Activated CD8-positive, alpha-beta memory T cell treated with anti-CD3 and anti-CD28 coated beads, Interleukin-2, amount 10 ng/mL, durations not matched to agents 7 days and 5 days (primary cell): ENCODE measurements around the gene CATSPER1. TPM values are rescaled to one million over a fixed set of nuclear protein-coding genes. Genes with fewer than 3 reads are reported as not detected.

ENCODE experiments used
- ATAC-seq: fragments of 150-1000 bp; cut with Tn5 transposase; one replicate; pipeline ENCODE4 v1.10.0; 2021; ENCODE audit warnings: moderate library complexity
- CTCF ChIA-PET: fragments of 350-600 bp; sonication (Branson Sonifier 250); formaldehyde crosslinking; loops from one replicate; lab custom pipeline; 2021; ENCODE audit warnings: antibody characterized with exemption; lab: Charles Lee
- DNase-seq: peaks from one replicate; pipeline ENCODE4 v3.0.0-alpha.2; 2020
- H3K27ac Mint-ChIP-seq: one replicate; pipeline ENCODE4 v1.8.0; 2021; ENCODE audit warnings: mild to moderate bottlenecking, mixed read lengths
- H3K27me3 Mint-ChIP-seq: one replicate; pipeline ENCODE4 v1.8.0; 2021; ENCODE audit warnings: mixed read lengths
- H3K36me3 Mint-ChIP-seq: one replicate; pipeline ENCODE4 v1.8.0; 2021; ENCODE audit warnings: mild to moderate bottlenecking, mixed read lengths
- H3K4me1 Mint-ChIP-seq: one replicate; pipeline ENCODE4 v1.8.0; 2021; ENCODE audit warnings: mixed read lengths
- H3K4me3 Mint-ChIP-seq: one replicate; pipeline ENCODE4 v1.8.0; 2021; ENCODE audit warnings: mild to moderate bottlenecking, moderate library complexity, mixed read lengths
- H3K9me3 Mint-ChIP-seq: one replicate; pipeline ENCODE4 v1.8.0; 2022; ENCODE audit warnings: low read depth, mixed read lengths
- total RNA-seq, 2 experiments: library from RNA; stranded (reverse); gene quantifications; one replicate each; pipeline ENCODE4 v1.2.3, GENCODE V29; 2021

CATSPER1 gene
- under 1 TPM in 1 of 2 experiments, not detected in 1; 0.54 TPM for total RNA-seq

DNA sequence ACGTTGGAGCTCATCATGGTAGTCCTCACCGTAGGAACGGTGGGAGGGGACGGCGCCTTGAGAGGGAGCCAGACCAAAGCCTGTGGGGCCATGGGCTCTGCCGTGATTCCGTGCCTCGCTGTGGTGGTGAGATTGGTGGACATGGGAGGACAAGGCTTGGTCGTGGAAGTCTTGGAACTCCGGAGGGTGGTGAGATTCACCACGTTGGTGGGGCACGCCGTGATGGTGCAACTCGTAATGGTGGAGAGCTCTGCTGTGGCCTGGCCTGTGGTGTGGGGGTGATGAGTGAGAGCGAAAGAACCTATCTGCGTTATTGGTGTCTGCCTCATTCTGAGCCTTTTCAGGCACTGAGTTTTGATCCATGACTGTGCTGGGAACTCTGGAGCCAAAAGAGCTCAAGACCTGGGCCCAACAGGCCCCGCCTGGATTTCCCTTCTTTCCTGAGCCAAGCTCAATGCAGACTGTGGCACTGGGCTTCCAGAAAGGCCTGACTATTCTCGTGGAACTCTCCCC is at the start of gene CATSPER1:
Gene CATSPER1, minus strand, starts transcription at position 463 of the 513 bp plus-strand sequence. Its CDS starts 100 bp downstream, at position 363.
- no peak within 1 kb of the TSS for H3K4me3 Mint-ChIP-seq
- H3K36me3 Mint-ChIP-seq: no peaks in the 10 kb centered on the region
- peaks cover 8% of the 10 kb centered on the region for H3K27me3 Mint-ChIP-seq
- H3K4me1 Mint-ChIP-seq: peaks cover 15% of the 10 kb centered on the region
- ATAC-seq: no peak
- no peak for DNase-seq
- H3K9me3 Mint-ChIP-seq: no peaks in the 10 kb centered on the region
- H3K27ac Mint-ChIP-seq: no peak within 1 kb of the TSS
- CTCF ChIA-PET: interaction anchor here (1.2 to 1.6 kb wide), 2 partner anchors 15 to 24 kb away, joined by 3 to 4 read pairs; partner anchors contain the start of gene BANF1

- H3K4me3 Mint-ChIP-seq: no peak overlapping the region
- peaks cover 36% of the 10 kb centered on the region for H3K36me3 Mint-ChIP-seq
- DNase-seq (no peak), ATAC-seq (no peak)
- CTCF ChIA-PET: interaction anchor here (0.7 to 1.3 kb wide), 4 partner anchors 40 to 144 kb away, joined by 3 to 4 read pairs (median 3); no protein-coding TSS in a partner anchor
- no peak overlapping the region for H3K27ac Mint-ChIP-seq
- H3K9me3 Mint-ChIP-seq: no peaks in the 10 kb centered on the region
- no peaks in the 10 kb centered on the region for H3K27me3 Mint-ChIP-seq
- peaks cover 44% of the 10 kb centered on the region for H3K4me1 Mint-ChIP-seq
Measured at GRCh38 chr11:66075273-66075672, 49.0 kb upstream of the CATSPER1 start.

DNA sequence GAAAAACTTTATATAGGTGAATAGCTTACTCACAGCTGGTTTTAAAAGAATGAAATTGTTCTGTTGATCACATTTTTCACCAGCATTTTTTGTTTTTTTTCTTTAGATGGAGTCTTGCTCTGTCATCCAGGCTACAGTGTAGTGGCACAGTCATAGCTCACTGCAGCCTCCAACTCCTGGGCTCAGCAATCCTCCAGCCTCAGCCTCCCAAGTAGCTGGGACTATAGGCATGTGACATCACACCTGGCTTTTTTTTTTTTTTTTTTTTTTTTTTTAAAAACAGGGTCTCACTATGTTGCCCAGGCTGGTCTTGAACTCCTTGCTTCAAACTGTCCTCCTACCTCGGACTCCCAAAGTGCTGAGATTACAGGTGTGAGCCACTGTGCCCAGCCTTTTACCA is 47.4 kb upstream of the CATSPER1 start:
- CTCF ChIA-PET: interaction anchor here (1.0 to 10.7 kb wide), 2 partner anchors 10 to 61 kb away, joined by 4 to 95 read pairs; no protein-coding TSS in a partner anchor
- no peak overlapping the region for H3K27ac Mint-ChIP-seq
- peaks cover 35% of the 10 kb centered on the region for H3K36me3 Mint-ChIP-seq
- ATAC-seq: no peak
- no peak for DNase-seq
- no peak overlapping the region for H3K4me3 Mint-ChIP-seq
- no peaks in the 10 kb centered on the region for H3K9me3 Mint-ChIP-seq
- no peaks in the 10 kb centered on the region for H3K27me3 Mint-ChIP-seq
- peaks cover 39% of the 10 kb centered on the region for H3K4me1 Mint-ChIP-seq

DNA sequence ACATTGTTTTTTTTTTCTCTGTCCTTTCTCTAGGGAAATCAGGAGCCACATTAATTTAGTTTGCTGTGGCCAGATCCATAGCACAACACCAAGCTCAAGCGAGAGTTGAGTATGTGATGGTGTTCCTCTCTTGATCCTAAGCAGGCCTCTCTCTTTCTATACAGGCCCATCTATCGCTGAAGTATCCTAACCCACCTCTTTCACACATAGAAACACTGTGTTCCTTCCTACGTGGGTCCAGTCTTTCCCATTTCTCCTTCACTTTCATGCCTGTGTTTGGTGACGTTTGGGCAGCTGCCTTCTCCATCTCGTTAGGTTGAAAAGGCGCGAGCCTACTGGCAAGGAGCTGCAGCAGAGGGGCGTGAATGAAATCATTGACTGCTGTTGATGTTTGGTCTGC is 46.2 kb upstream of the CATSPER1 start:
- DNase-seq (no peak), ATAC-seq (no peak)
- Mint-ChIP-seq H3K9me3 (no peaks in the 10 kb centered on the region), H3K4me3 (peak overlapping the region; percentile 91), H3K4me1 (peaks cover 43% of the 10 kb centered on the region), H3K27me3 (no peaks in the 10 kb centered on the region), H3K36me3 (peaks cover 37% of the 10 kb centered on the region), H3K27ac (peak overlapping the region; percentile 83)
- CTCF ChIA-PET: interaction anchor here (1.0 to 10.7 kb wide), 3 partner anchors 9 to 63 kb away, joined by 4 to 95 read pairs (median 7); no protein-coding TSS in a partner anchor

- DNase-seq: no peak
- Mint-ChIP-seq H3K36me3 (peaks cover 39% of the 10 kb centered on the region), H3K27me3 (no peaks in the 10 kb centered on the region), H3K4me3 (peak overlapping the region; percentile 91), H3K9me3 (no peaks in the 10 kb centered on the region), H3K27ac (peak overlapping the region; percentile 83), H3K4me1 (peaks cover 40% of the 10 kb centered on the region)
- CTCF ChIA-PET: interaction anchor here (1.0 to 10.7 kb wide), 7 partner anchors 9 to 63 kb away, joined by 3 to 95 read pairs (median 7); no protein-coding TSS in a partner anchor
- ATAC-seq: no peak
Measured at GRCh38 chr11:66072081-66072480, 45.8 kb upstream of the CATSPER1 start.

DNA sequence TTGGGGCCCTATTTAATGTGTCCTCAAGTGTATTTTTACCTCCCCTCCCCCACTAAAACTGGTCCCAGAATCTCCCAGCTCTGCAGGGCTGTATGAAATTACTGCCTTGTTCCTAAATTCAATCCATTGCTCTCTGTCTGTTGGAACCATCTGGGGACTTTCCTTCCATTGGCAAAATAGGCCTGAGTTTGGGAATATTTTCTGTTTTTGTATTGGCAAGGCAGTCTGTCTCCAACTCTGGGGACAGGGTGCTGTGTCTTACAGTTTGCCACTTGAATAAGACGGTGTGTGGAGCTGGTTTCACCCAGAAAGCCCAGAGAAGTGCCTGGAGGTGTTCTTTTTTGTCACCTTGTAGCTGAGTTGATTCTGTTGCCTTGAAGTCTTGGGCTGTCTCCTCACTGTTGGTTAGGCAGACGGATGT is 45.1 kb upstream of the CATSPER1 start:
- DNase-seq (no peak), ATAC-seq (no peak)
- H3K4me3 Mint-ChIP-seq: peak overlapping the region; percentile 91
- H3K4me1 Mint-ChIP-seq: peaks cover 47% of the 10 kb centered on the region
- H3K27me3 Mint-ChIP-seq: no peaks in the 10 kb centered on the region
- peak overlapping the region; percentile 83 for H3K27ac Mint-ChIP-seq
- H3K9me3 Mint-ChIP-seq: no peaks in the 10 kb centered on the region
- H3K36me3 Mint-ChIP-seq: peaks cover 43% of the 10 kb centered on the region
- CTCF ChIA-PET: interaction anchor here (0.7 to 10.7 kb wide), 10 partner anchors 10 to 64 kb away, joined by 3 to 95 read pairs (median 6); no protein-coding TSS in a partner anchor

DNA sequence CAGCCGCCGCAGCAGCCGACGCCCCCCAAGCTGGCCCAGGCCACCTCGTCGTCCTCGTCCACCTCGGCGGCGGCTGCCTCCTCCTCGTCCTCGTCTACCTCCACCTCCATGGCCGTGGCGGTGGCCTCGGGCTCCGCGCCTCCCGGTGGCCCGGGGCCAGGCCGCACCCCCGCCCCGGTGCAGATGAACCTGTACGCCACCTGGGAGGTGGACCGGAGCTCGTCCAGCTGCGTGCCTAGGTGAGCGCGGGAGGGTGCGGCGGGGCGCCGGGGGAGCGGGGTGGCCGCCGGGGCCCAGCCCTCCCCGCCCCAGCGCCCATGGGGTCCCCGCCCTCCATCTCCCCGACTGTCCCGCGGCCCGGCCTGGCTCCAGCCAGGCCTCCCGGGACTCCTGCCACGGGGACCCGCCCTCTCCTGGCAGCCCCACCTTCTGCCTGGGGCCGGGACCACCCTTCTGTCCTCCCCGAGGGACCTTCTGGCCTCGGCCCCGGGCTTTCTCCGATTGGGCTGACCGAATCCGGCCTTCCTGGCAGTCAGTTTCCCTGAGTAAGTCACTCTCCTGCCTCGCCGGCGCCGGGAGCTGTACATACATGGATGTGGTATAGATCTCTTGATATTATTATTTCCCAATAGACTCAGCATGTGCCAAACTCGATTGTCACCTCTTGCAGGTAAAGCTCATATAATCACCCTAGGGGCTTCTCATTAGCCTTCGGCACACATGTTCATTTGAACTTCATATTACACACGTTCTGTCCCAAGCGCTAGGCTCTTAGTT is 44.5 kb upstream of the CATSPER1 start:
- ATAC-seq: peak; percentile 8
- no peaks in the 10 kb centered on the region for H3K27me3 Mint-ChIP-seq
- H3K36me3 Mint-ChIP-seq: peaks cover 44% of the 10 kb centered on the region
- H3K4me3 Mint-ChIP-seq: peak overlapping the region; percentile 91
- peak overlapping the region; percentile 83 for H3K27ac Mint-ChIP-seq
- DNase-seq: no peak
- no peaks in the 10 kb centered on the region for H3K9me3 Mint-ChIP-seq
- H3K4me1 Mint-ChIP-seq: peaks cover 51% of the 10 kb centered on the region
- CTCF ChIA-PET: interaction anchor here (0.7 to 10.7 kb wide), 14 partner anchors 9 to 212 kb away, joined by 3 to 95 read pairs (median 4); no protein-coding TSS in a partner anchor

- DNase-seq (peak; percentile 87), ATAC-seq (peak; percentile 77)
- CTCF ChIA-PET: interaction anchor here (0.7 to 10.7 kb wide), 15 partner anchors 10 to 290 kb away, joined by 3 to 95 read pairs (median 6); partner anchors contain the start of genes BANF1, EIF1AD and SF3B2
- Mint-ChIP-seq H3K4me3 (peak within 1 kb of the TSS; percentile 91), H3K4me1 (peaks cover 54% of the 10 kb centered on the region), H3K36me3 (peaks cover 50% of the 10 kb centered on the region), H3K27me3 (no peaks in the 10 kb centered on the region), H3K27ac (peak within 1 kb of the TSS; percentile 88), H3K9me3 (no peaks in the 10 kb centered on the region)
Measured at GRCh38 chr11:66069715-66070603, 43.7 kb upstream of the CATSPER1 start, which contains the start of gene PACS1. Gene PACS1 (plus strand): TSS chr11:66070272. CDS start chr11:66070487, 215 bp downstream.

- peak; percentile 63 for DNase-seq
- peak overlapping the region; percentile 62 for H3K4me3 Mint-ChIP-seq
Measured at GRCh38 chr11:66068923-66069714, 42.8 kb upstream of the CATSPER1 start.

GRCh38 chr11:66068154-66068821 is 42.0 kb upstream of the CATSPER1 start:
- peak; percentile 27 for ATAC-seq
- peak; percentile 81 for DNase-seq
- Mint-ChIP-seq H3K27ac (peak overlapping the region; percentile 88), H3K36me3 (peaks cover 58% of the 10 kb centered on the region), H3K9me3 (no peaks in the 10 kb centered on the region), H3K27me3 (no peaks in the 10 kb centered on the region), H3K4me1 (peaks cover 53% of the 10 kb centered on the region), H3K4me3 (no peak overlapping the region)
- CTCF ChIA-PET: interaction anchor here (0.5 to 10.7 kb wide), 33 partner anchors 9 to 356 kb away, joined by 3 to 95 read pairs (median 4); partner anchors contain the start of genes BANF1, CCDC85B, EIF1AD and KAT5

More at GRCh38 chr11:66068923-66069714, 42.8 kb upstream of the CATSPER1 start:
- H3K27me3 Mint-ChIP-seq: no peaks in the 10 kb centered on the region
- H3K4me1 Mint-ChIP-seq: peaks cover 50% of the 10 kb centered on the region
- peak; percentile 14 for ATAC-seq
- peaks cover 53% of the 10 kb centered on the region for H3K36me3 Mint-ChIP-seq
- H3K27ac Mint-ChIP-seq: peak overlapping the region; percentile 88
- CTCF ChIA-PET: interaction anchor here (0.7 to 10.7 kb wide), 25 partner anchors 10 to 357 kb away, joined by 3 to 95 read pairs (median 4); partner anchors contain the start of genes BANF1, EIF1AD, KAT5 and SF3B2
- H3K9me3 Mint-ChIP-seq: no peaks in the 10 kb centered on the region

- ATAC-seq: no peak
- Mint-ChIP-seq H3K9me3 (no peaks in the 10 kb centered on the region), H3K27ac (peak overlapping the region; percentile 65), H3K4me3 (no peak overlapping the region), H3K36me3 (peaks cover 60% of the 10 kb centered on the region), H3K27me3 (no peaks in the 10 kb centered on the region), H3K4me1 (peaks cover 48% of the 10 kb centered on the region)
- DNase-seq: no peak
- CTCF ChIA-PET: interaction anchor here (0.7 to 10.7 kb wide), 23 partner anchors 9 to 319 kb away, joined by 3 to 95 read pairs (median 5); partner anchors contain the start of genes CCDC85B, MUS81 and SF3B2
Measured at GRCh38 chr11:66067640-66068039, 41.4 kb upstream of the CATSPER1 start.
